Ishikawa (cell line): ENCODE measurements around the gene ERVFRD-1.

Experiments used
- NFIC ChIP-seq: IDR thresholded peaks from 2 replicates; pipeline ENCODE4 v1.6.1; 2012
- TAF1 ChIP-seq: IDR thresholded peaks from 2 replicates; pipeline ENCODE4 v1.6.1; 2012; ENCODE audit warnings: low read depth, mild to moderate bottlenecking

DNA sequence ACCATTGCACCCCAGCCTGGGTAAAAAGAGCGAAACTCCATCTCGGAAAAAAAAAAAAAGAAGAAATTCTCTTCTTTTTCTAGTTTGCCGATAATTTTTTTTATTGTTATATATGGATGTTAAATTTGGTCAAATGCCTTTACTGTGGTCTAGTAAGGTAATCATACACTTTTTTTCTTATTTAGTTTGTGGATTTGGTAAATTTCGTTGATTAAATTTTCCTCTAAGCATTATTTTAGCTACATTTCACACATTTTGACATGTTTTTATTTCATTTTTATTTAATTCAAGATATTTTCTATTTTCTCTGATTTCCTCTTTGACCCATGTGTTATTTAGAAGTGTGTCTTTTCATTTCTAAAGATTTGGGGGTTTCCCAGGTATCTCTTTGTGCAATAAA, 49.4 kb downstream of the ERVFRD-1 start:
- TF ChIP-seq NFIC (no peak), TAF1 (no peak)
